Subcutaneous abdominal adipose tissue (tissue), 5 donors: ENCODE data around the gene SNX4.
"Not testable (repeated sequence)": the region's sequence is repeated elsewhere in the genome, so short reads cannot be mapped to it uniquely, and the experiment has no call there.

ENCODE experiments used
- H3K27ac ChIP-seq: one replicate; pipeline ENCODE4 v1.7.0; 2013; ENCODE audit warnings: low read depth, mild to moderate bottlenecking, inconsistent platforms, low read length, moderate library complexity
- H3K27me3 ChIP-seq, 5 donors: one replicate each; pipeline ENCODE4 v1.7.0; 2013; ENCODE audit warnings: low read length in 5 of 5, inconsistent platforms in 1 of 5; ENCODE audit not compliant: control insufficient read depth in 5 of 5, insufficient read depth in 4 of 5
- H3K36me3 ChIP-seq, 5 donors: one replicate each; pipeline ENCODE4 v1.7.0; 2013; ENCODE audit warnings: low read length in 5 of 5; ENCODE audit not compliant: control insufficient read depth in 5 of 5, insufficient read depth in 5 of 5
- H3K4me1 ChIP-seq, 5 donors: one replicate each; pipeline ENCODE4 v1.7.0; 2013; ENCODE audit warnings: low read length in 5 of 5, mild to moderate bottlenecking in 3 of 5, moderate library complexity in 1 of 5; ENCODE audit not compliant: control insufficient read depth in 5 of 5, insufficient read depth in 5 of 5
- H3K4me3 ChIP-seq, 5 donors: one replicate each; pipeline ENCODE4 v1.7.0; 2013; ENCODE audit warnings: low read length in 5 of 5, low read depth in 1 of 5
- H3K9ac ChIP-seq, 5 donors: one replicate each; pipeline ENCODE4 v1.7.0; 2013; ENCODE audit warnings: low read length in 5 of 5, mild to moderate bottlenecking in 4 of 5, moderate library complexity in 3 of 5
- H3K9me3 ChIP-seq, 5 donors: one replicate each; pipeline ENCODE4 v1.7.0; 2013; ENCODE audit warnings: low read length in 5 of 5; ENCODE audit not compliant: control insufficient read depth in 5 of 5
- donor health status: healthy.
- donor health status: healthy.
- donor health status: healthy.
- donor health status: healthy.
- donor health status: healthy.

SNX4 gene

DNA sequence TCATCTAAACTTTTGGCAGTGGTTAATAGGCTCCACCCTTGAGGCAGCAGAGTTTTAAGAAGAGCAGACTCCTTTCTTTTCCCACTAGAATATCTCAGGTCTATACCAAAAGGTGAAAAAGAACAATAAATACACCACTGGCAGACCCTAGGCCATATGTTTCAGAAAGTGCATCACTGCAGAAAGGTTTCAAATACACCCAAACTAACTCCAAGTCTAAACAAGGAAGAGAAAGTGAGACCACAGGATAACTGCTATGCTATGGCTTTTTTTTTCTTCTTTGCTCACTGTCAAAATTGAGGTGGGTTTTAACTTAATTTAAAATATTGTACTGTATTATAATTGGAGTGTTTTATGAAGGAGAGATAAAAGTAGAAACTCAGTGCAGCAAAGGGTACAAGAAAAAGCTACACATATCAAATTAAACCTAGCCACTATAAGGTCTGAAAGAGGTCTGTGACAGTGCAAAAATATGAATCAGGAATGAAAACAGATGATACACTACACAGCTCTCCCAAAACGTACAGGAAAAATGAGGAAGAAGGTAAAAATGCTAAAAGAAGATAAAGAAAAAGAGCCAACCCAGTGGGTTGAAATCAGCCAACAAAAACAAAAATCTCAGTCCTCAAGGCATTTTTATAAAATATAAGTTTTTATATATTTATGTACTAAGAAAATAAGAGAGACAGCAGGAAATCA is 8.4 kb downstream of the SNX4 start:
- H3K9me3 ChIP-seq: peaks cover 0 to 7% (median 5%) of the 10 kb centered on the region in 5 donors
- H3K27ac ChIP-seq: no peak overlapping the region
- H3K27me3 ChIP-seq: no peaks in the 10 kb centered on the region
- peaks cover 0 to 12% (median 2%) of the 10 kb centered on the region in 5 donors for H3K4me1 ChIP-seq
- H3K9ac ChIP-seq: no peak overlapping the region
- no peak overlapping the region for H3K4me3 ChIP-seq
- peaks cover 4 to 28% (median 6%) of the 10 kb centered on the region in 5 donors for H3K36me3 ChIP-seq

DNA sequence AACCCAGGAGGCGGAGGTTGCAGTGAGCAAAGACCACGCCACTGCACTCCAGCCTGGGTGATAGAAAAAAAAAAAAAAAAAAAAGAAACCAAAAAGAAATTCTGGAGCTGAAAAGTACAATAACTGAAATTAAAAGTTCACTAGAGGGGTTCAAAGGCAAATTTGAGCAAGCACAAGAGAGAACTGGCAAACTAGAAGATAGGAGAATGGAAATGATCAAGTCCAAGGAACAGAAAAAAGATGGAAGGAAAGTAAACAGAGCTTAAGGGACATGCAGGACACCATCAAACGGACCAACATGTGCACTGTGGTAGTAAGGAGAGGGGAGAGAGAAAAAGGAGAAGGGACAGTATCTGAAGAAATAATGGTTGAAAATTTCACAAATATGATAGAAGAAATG is 12.9 kb downstream of the SNX4 start:
- Histone ChIP-seq H3K4me1 (peaks cover 0 to 6% (median 2%) of the 10 kb centered on the region in 5 donors), H3K9ac (no peak overlapping the region), H3K9me3 (peaks cover 0 to 7% (median 5%) of the 10 kb centered on the region in 5 donors), H3K27me3 (no peaks in the 10 kb centered on the region), H3K27ac (no peak overlapping the region), H3K4me3 (no peak overlapping the region), H3K36me3 (peaks cover 7 to 32% (median 15%) of the 10 kb centered on the region in 5 donors)

DNA sequence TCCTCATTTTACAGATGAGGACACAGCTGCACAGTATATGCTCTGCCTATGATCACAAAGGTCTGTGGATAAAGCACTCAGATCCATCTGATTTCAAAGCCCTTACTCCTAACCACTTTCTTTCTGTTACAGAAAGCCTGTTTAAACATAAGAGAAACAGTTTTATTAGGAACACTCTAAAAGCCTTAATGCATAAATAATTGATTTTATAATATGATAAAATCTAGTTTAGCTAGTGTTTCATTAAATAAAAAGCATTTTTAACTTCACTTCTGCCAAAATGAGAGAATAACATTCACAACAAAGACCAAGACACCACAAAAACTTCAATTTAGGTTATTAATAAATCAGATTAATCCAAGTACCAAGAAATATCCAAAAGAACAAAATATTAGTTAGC is 21.4 kb downstream of the SNX4 start:
- Histone ChIP-seq H3K36me3 (peaks cover 8 to 37% (median 29%) of the 10 kb centered on the region in 5 donors), H3K27ac (no peak overlapping the region), H3K4me3 (no peak overlapping the region), H3K4me1 (no peaks in the 10 kb centered on the region), H3K9ac (no peak overlapping the region), H3K27me3 (no peaks in the 10 kb centered on the region), H3K9me3 (no peaks in the 10 kb centered on the region)

DNA sequence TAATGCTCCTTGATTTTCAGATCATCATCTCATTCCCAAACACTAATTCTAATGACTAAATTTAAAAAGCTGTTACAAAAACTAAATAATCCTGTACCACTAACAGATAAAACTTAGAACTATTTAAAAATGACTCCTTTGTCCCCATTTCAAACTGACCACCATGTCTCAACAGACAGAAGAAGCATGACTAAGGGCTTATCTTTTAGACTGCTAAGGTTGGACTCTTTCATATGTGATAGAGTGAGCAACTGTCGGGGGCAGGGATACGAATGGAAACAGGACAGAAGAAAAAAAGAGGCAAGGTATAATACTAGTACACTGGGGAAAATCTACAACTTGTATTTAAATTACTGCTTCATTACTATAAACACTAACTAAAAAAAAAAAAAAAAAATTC is 23.3 kb downstream of the SNX4 start:
- Histone ChIP-seq H3K9me3 (no peaks in the 10 kb centered on the region), H3K27ac (no peak overlapping the region), H3K4me3 (no peak overlapping the region), H3K27me3 (no peaks in the 10 kb centered on the region), H3K9ac (no peak overlapping the region), H3K4me1 (no peaks in the 10 kb centered on the region), H3K36me3 (peaks cover 19 to 42% (median 38%) of the 10 kb centered on the region in 5 donors)

DNA sequence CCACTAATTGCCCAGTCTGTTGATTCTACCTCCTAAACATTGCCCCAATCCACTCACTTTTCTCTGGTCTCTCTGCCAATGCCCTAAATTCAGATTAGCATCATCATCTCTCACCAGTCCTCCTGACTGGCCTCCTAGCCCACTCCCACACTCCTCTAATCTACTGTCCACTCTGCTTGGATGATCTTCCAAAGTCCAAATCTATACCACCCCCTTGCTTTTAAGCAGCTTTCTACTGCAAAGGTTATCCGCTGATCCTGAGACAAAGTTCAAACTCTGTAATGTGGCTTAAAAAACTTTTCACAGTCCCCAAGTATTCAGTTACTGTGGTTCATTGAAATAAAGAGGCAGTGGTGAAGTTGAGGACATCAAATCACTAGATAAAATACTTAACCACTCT is 37.6 kb downstream of the SNX4 start:
- Histone ChIP-seq H3K27ac (no peak overlapping the region), H3K4me1 (peaks cover 0 to 8% (median 0%) of the 10 kb centered on the region in 5 donors), H3K36me3 (peaks cover 9 to 43% (median 16%) of the 10 kb centered on the region in 5 donors), H3K4me3 (no peak overlapping the region), H3K27me3 (no peaks in the 10 kb centered on the region), H3K9ac (no peak overlapping the region), H3K9me3 (no peaks in the 10 kb centered on the region)

DNA sequence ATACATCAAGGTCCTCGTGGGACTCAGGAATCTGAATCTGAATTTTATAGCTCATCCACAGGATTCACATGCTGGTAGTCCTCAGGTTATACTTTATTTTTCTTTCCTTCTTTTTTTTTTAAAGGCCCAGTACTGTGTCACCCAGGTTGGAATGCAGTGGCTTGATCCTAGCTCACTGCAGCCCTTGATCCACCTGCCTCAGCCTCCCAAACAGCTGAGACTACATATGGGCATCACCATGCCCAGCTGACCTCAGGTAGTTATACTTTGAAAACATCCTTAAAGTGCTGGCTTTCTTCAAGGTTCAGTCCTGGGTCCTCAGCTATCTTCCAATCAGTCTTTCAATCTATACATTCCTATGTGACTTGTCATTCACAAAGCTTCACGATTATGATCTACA is 38.2 kb downstream of the SNX4 start:
- Histone ChIP-seq H3K27ac (no peak overlapping the region), H3K9ac (no peak overlapping the region), H3K27me3 (no peaks in the 10 kb centered on the region), H3K4me3 (no peak overlapping the region), H3K36me3 (peaks cover 9 to 42% (median 18%) of the 10 kb centered on the region in 5 donors), H3K4me1 (peaks cover 0 to 8% (median 0%) of the 10 kb centered on the region in 5 donors), H3K9me3 (no peaks in the 10 kb centered on the region)

DNA sequence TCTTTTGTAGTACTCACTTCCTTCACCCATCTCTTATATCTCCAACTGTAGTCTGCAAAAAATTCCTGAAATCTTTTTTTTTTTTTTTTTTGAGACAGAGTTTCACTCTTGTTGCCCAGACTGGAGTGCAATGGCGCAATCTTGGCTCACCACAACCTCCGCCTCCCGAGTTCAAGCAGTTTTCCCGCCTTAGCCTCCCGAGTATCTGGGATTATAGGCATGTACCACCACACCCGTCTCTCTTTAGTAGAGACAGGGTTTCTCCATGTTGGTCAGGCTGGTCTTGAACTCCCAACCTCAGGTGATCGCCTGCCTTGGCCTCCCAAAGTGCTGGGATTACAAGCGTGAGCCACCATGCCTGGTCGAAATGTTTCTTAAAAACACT is 38.6 kb downstream of the SNX4 start:
- H3K36me3 ChIP-seq: peaks cover 9 to 38% (median 18%) of the 10 kb centered on the region in 5 donors
- not testable (repeated sequence) for H3K27ac ChIP-seq

DNA sequence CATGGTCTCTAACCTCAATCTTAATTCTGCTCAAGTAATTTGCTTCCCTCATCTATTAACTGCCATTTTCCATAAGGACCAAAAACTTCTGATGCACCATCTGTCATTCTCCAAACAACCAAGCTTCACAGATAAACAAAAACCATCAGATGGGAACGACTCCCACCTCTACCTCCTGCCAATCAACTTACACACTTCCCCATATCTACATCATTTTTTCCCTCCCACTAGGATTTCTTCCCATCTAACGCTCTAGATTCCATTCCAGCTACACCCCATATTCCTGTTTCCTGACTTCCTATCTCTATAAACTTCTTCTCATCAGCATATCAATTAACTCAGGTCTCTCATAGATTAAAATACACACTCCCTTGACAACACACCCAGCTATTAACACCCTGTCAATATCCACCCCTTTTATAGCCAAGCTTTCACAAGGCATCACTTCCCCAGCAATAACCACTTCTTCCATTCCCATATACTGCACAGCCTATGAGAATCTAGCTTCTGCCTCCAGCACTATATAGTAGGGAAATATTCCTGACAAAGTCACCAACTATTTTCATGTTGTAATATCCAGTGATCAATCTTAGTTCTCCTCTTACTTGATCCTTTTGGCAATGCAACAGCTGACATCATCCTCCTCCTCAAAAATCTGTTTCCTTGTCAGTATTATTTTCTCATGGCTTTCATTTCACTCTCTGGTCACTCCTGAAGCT is 39.2 kb downstream of the SNX4 start:
- H3K4me1 ChIP-seq: peaks cover 0 to 8% (median 0%) of the 10 kb centered on the region in 5 donors
- no peaks in the 10 kb centered on the region for H3K27me3 ChIP-seq
- no peak overlapping the region for H3K9ac ChIP-seq
- no peak overlapping the region for H3K4me3 ChIP-seq
- H3K9me3 ChIP-seq: no peaks in the 10 kb centered on the region
- H3K36me3 ChIP-seq: peaks cover 7 to 37% (median 18%) of the 10 kb centered on the region in 5 donors
- H3K27ac ChIP-seq: no peak overlapping the region

More for the DNA sequence above, 38.6 kb downstream of the SNX4 start:
- H3K9me3 ChIP-seq, H3K27me3 ChIP-seq, H3K4me1 ChIP-seq, H3K4me3 ChIP-seq, H3K9ac ChIP-seq: not testable (repeated sequence)

DNA sequence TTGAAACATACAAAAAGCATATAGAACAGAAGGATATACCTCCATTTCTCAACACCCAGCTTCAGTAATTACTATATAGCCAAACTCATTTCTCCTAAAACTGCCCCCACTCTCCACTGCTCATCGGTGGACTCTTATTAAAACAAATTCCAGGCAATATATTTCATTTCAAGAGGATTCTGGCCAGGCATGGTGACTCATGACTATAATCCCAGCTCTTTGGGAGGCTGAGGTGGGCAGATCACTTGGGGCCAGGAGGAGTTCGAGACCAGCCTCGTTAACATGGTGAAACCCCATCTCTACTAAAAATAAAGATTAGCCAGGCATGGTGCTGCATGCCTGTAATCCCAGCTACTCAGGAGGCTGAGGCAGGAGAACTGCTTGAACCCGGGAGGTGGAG is 40.9 kb downstream of the SNX4 start:
- H3K27me3 ChIP-seq: no peaks in the 10 kb centered on the region
- peaks cover 0 to 8% (median 0%) of the 10 kb centered on the region in 5 donors for H3K4me1 ChIP-seq
- no peaks in the 10 kb centered on the region for H3K9me3 ChIP-seq
- no peak overlapping the region for H3K4me3 ChIP-seq
- no peak overlapping the region for H3K9ac ChIP-seq
- H3K36me3 ChIP-seq: peaks cover 6 to 41% (median 18%) of the 10 kb centered on the region in 5 donors
- no peak overlapping the region for H3K27ac ChIP-seq

DNA sequence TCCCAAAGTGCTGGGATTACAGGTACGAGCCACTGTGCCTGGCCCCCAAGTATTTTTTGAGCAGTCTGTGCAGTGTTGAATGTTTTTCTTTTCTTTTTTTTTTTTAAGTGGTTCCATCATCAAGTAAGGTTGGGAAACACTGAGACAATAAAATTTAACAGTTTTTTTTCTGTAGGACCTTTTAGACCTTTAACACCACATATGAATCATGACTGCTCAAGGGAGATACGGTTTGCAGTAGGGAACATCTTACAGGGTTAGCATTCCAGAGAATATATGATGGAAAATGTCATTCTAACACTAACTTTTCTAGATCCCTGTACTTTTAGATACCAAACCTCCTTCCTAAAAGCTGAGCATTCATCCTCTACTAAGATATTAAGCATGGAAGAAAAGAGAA is 41.7 kb downstream of the SNX4 start:
- H3K27ac ChIP-seq: no peak overlapping the region
- no peak overlapping the region for H3K9ac ChIP-seq
- peaks cover 6 to 39% (median 21%) of the 10 kb centered on the region in 5 donors for H3K36me3 ChIP-seq
- H3K27me3 ChIP-seq: no peaks in the 10 kb centered on the region
- no peaks in the 10 kb centered on the region for H3K9me3 ChIP-seq
- H3K4me1 ChIP-seq: peaks cover 0 to 8% (median 0%) of the 10 kb centered on the region in 5 donors
- no peak overlapping the region for H3K4me3 ChIP-seq
